ENCODE data around the gene RFX8.
"Not testable (repeated sequence)": the region's sequence is repeated elsewhere in the genome, so short reads cannot be mapped to it uniquely, and the experiment has no call there.

The RFX8 gene

GRCh38 chr2:101509499-101510284 lies 34.8 kb upstream of the RFX8 start:
- DNase-seq (ENCODE audit: low read depth, low spot score) = no peak
- Histone ChIP-seq H3K36me3 (ENCODE audit: control insufficient read depth, insufficient read depth, low read length) (no peaks in the 10 kb centered on the region), H3K4me3 (ENCODE audit: low read length) (no peak overlapping the region), H3K27ac (ENCODE audit: low read length) (no peak overlapping the region), H3K4me1 (ENCODE audit: control insufficient read depth, insufficient read depth, low read length) (no peaks in the 10 kb centered on the region), H3K27me3 (ENCODE audit: control insufficient read depth, insufficient read depth, low read length) (no peaks in the 10 kb centered on the region), H3K9me3 (ENCODE audit: control insufficient read depth, insufficient read depth, low read length) (no peaks in the 10 kb centered on the region; the same call in 1 of the 2 replicates)
- WGBS (ENCODE audit: insufficient coverage, insufficient read length) = no CpG with 5 or more reads among the region's 8 CpGs

GRCh38 chr2:101508636-101509035 lies 33.7 kb upstream of the RFX8 start:
- no peaks in the 10 kb centered on the region for H3K36me3 ChIP-seq (ENCODE audit: control insufficient read depth, insufficient read depth, low read length)
- H3K27me3 ChIP-seq (ENCODE audit: control insufficient read depth, insufficient read depth, low read length) = no peaks in the 10 kb centered on the region
- no peaks in the 10 kb centered on the region; the same call in 1 of the 2 replicates for H3K9me3 ChIP-seq (ENCODE audit: control insufficient read depth, insufficient read depth, low read length)
- no peak overlapping the region for H3K27ac ChIP-seq (ENCODE audit: low read length)
- H3K4me3 ChIP-seq (ENCODE audit: low read length) = no peak overlapping the region
- no peak for DNase-seq (ENCODE audit: low read depth, low spot score)
- H3K4me1 ChIP-seq (ENCODE audit: control insufficient read depth, insufficient read depth, low read length) = no peaks in the 10 kb centered on the region
- WGBS (ENCODE audit: insufficient coverage, insufficient read length) = no CpG with 5 or more reads among the region's 5 CpGs

- H3K4me3 ChIP-seq (ENCODE audit: low read length); H3K4me1 ChIP-seq (ENCODE audit: control insufficient read depth, insufficient read depth, low read length); H3K36me3 ChIP-seq (ENCODE audit: control insufficient read depth, insufficient read depth, low read length); DNase-seq (ENCODE audit: low read depth, low spot score); H3K27ac ChIP-seq (ENCODE audit: low read length); H3K9me3 ChIP-seq (ENCODE audit: control insufficient read depth, insufficient read depth, low read length); H3K27me3 ChIP-seq (ENCODE audit: control insufficient read depth, insufficient read depth, low read length): not testable (repeated sequence)
- no CpG with 5 or more reads among the region's 4 CpGs for WGBS (ENCODE audit: insufficient coverage, insufficient read length)
Observed at GRCh38 chr2:101505276-101505675, 30.4 kb upstream of the RFX8 start.

- not testable (repeated sequence) for H3K4me1 ChIP-seq (ENCODE audit: control insufficient read depth, insufficient read depth, low read length); H3K36me3 ChIP-seq (ENCODE audit: control insufficient read depth, insufficient read depth, low read length); H3K4me3 ChIP-seq (ENCODE audit: low read length); H3K27ac ChIP-seq (ENCODE audit: low read length); H3K9me3 ChIP-seq (ENCODE audit: control insufficient read depth, insufficient read depth, low read length); H3K27me3 ChIP-seq (ENCODE audit: control insufficient read depth, insufficient read depth, low read length); DNase-seq (ENCODE audit: low read depth, low spot score)
- no CpG with 5 or more reads among the region's 8 CpGs for WGBS (ENCODE audit: insufficient coverage, insufficient read length)
Observed at GRCh38 chr2:101504744-101505143, 29.8 kb upstream of the RFX8 start.

GRCh38 chr2:101502095-101502494 lies 27.2 kb upstream of the RFX8 start:
- no CpG with 5 or more reads among the region's 5 CpGs for WGBS (ENCODE audit: insufficient coverage, insufficient read length)
- Histone ChIP-seq H3K4me3 (ENCODE audit: low read length) (no peak overlapping the region), H3K36me3 (ENCODE audit: control insufficient read depth, insufficient read depth, low read length) (no peaks in the 10 kb centered on the region), H3K9me3 (ENCODE audit: control insufficient read depth, insufficient read depth, low read length) (no peaks in the 10 kb centered on the region), H3K27ac (ENCODE audit: low read length) (no peak overlapping the region), H3K4me1 (ENCODE audit: control insufficient read depth, insufficient read depth, low read length) (no peaks in the 10 kb centered on the region; the same call in 1 of the 2 replicates), H3K27me3 (ENCODE audit: control insufficient read depth, insufficient read depth, low read length) (no peaks in the 10 kb centered on the region)
- no peak for DNase-seq (ENCODE audit: low read depth, low spot score)

- no CpG with 5 or more reads among the region's 3 CpGs for WGBS (ENCODE audit: insufficient coverage, insufficient read length)
- Histone ChIP-seq H3K27ac (ENCODE audit: low read length) (no peak overlapping the region), H3K9me3 (ENCODE audit: control insufficient read depth, insufficient read depth, low read length) (no peaks in the 10 kb centered on the region), H3K27me3 (ENCODE audit: control insufficient read depth, insufficient read depth, low read length) (no peaks in the 10 kb centered on the region), H3K4me3 (ENCODE audit: low read length) (no peak overlapping the region), H3K4me1 (ENCODE audit: control insufficient read depth, insufficient read depth, low read length) (no peaks in the 10 kb centered on the region; the same call in 1 of the 2 replicates), H3K36me3 (ENCODE audit: control insufficient read depth, insufficient read depth, low read length) (no peaks in the 10 kb centered on the region)
- DNase-seq (ENCODE audit: low read depth, low spot score) = no peak
Observed at GRCh38 chr2:101501443-101501842, 26.5 kb upstream of the RFX8 start.

- no CpG with 5 or more reads among the region's 5 CpGs for WGBS (ENCODE audit: insufficient coverage, insufficient read length)
- H3K4me1 ChIP-seq (ENCODE audit: control insufficient read depth, insufficient read depth, low read length) = no peaks in the 10 kb centered on the region; the same call in 1 of the 2 replicates
- H3K4me3 ChIP-seq (ENCODE audit: low read length) = no peak overlapping the region
- no peaks in the 10 kb centered on the region for H3K9me3 ChIP-seq (ENCODE audit: control insufficient read depth, insufficient read depth, low read length)
- no peaks in the 10 kb centered on the region for H3K27me3 ChIP-seq (ENCODE audit: control insufficient read depth, insufficient read depth, low read length)
- no peak for DNase-seq (ENCODE audit: low read depth, low spot score)
- H3K36me3 ChIP-seq (ENCODE audit: control insufficient read depth, insufficient read depth, low read length) = no peaks in the 10 kb centered on the region
- H3K27ac ChIP-seq (ENCODE audit: low read length) = no peak overlapping the region
Observed at GRCh38 chr2:101500860-101501259, 25.9 kb upstream of the RFX8 start.

- no peaks in the 10 kb centered on the region for H3K27me3 ChIP-seq (ENCODE audit: control insufficient read depth, insufficient read depth, low read length)
- H3K27ac ChIP-seq (ENCODE audit: low read length) = no peak overlapping the region
- no peaks in the 10 kb centered on the region; the same call in 1 of the 2 replicates for H3K4me1 ChIP-seq (ENCODE audit: control insufficient read depth, insufficient read depth, low read length)
- no peaks in the 10 kb centered on the region for H3K9me3 ChIP-seq (ENCODE audit: control insufficient read depth, insufficient read depth, low read length)
- H3K36me3 ChIP-seq (ENCODE audit: control insufficient read depth, insufficient read depth, low read length) = no peaks in the 10 kb centered on the region
- H3K4me3 ChIP-seq (ENCODE audit: low read length) = no peak overlapping the region
- no peak for DNase-seq (ENCODE audit: low read depth, low spot score)
- WGBS (ENCODE audit: insufficient coverage, insufficient read length) = no CpG with 5 or more reads among the region's 2 CpGs
Observed at GRCh38 chr2:101500180-101500579, 25.3 kb upstream of the RFX8 start.

- no CpG with 5 or more reads among the region's 4 CpGs for WGBS (ENCODE audit: insufficient coverage, insufficient read length)
- no peak for DNase-seq (ENCODE audit: low read depth, low spot score)
- Histone ChIP-seq H3K4me1 (ENCODE audit: control insufficient read depth, insufficient read depth, low read length) (no peaks in the 10 kb centered on the region), H3K4me3 (ENCODE audit: low read length) (no peak overlapping the region), H3K9me3 (ENCODE audit: control insufficient read depth, insufficient read depth, low read length) (no peaks in the 10 kb centered on the region), H3K27me3 (ENCODE audit: control insufficient read depth, insufficient read depth, low read length) (no peaks in the 10 kb centered on the region), H3K27ac (ENCODE audit: low read length) (no peak overlapping the region), H3K36me3 (ENCODE audit: control insufficient read depth, insufficient read depth, low read length) (no peaks in the 10 kb centered on the region)
Observed at GRCh38 chr2:101496279-101496678, 21.4 kb upstream of the RFX8 start.

GRCh38 chr2:101492936-101493473 lies 18.1 kb upstream of the RFX8 start:
- Histone ChIP-seq H3K4me1 (ENCODE audit: control insufficient read depth, insufficient read depth, low read length) (no peaks in the 10 kb centered on the region; the same call in 1 of the 2 replicates), H3K27me3 (ENCODE audit: control insufficient read depth, insufficient read depth, low read length) (no peaks in the 10 kb centered on the region), H3K36me3 (ENCODE audit: control insufficient read depth, insufficient read depth, low read length) (no peaks in the 10 kb centered on the region), H3K9me3 (ENCODE audit: control insufficient read depth, insufficient read depth, low read length) (no peaks in the 10 kb centered on the region), H3K4me3 (ENCODE audit: low read length) (no peak overlapping the region), H3K27ac (ENCODE audit: low read length) (no peak overlapping the region)
- no CpG with 5 or more reads among the region's 6 CpGs for WGBS (ENCODE audit: insufficient coverage, insufficient read length)
- no peak for DNase-seq (ENCODE audit: low read depth, low spot score)

- H3K36me3 ChIP-seq (ENCODE audit: control insufficient read depth, insufficient read depth, low read length) = no peaks in the 10 kb centered on the region
- DNase-seq (ENCODE audit: low read depth, low spot score) = no peak
- no CpG with 5 or more reads among the region's 5 CpGs for WGBS (ENCODE audit: insufficient coverage, insufficient read length)
- H3K27me3 ChIP-seq (ENCODE audit: control insufficient read depth, insufficient read depth, low read length) = no peaks in the 10 kb centered on the region
- no peaks in the 10 kb centered on the region for H3K9me3 ChIP-seq (ENCODE audit: control insufficient read depth, insufficient read depth, low read length)
- no peak overlapping the region for H3K4me3 ChIP-seq (ENCODE audit: low read length)
- H3K27ac ChIP-seq (ENCODE audit: low read length) = no peak overlapping the region
- H3K4me1 ChIP-seq (ENCODE audit: control insufficient read depth, insufficient read depth, low read length) = no peaks in the 10 kb centered on the region; the same call in 1 of the 2 replicates
Observed at GRCh38 chr2:101486994-101487393, 12.1 kb upstream of the RFX8 start.

Data from iPS DF 6.9 (cell line).